ENCODE results near the gene CIPC.

Gene CIPC

GRCh38 chr14:77103475-77103874 is 5.4 kb downstream of the CIPC start:
- H3F3A ChIP-seq (ENCODE audit: low read depth), result no peaks in the 10 kb centered on the region
- no peaks in the 10 kb centered on the region for H4K20me1 ChIP-seq (ENCODE audit: insufficient read depth, low read length, poor library complexity, severe bottlenecking)
- H3K79me2 ChIP-seq (ENCODE audit: insufficient read depth, low read length), result peaks cover 13% of the 10 kb centered on the region; the same call in 1 of the 2 replicates
- H3K9me3 ChIP-seq (ENCODE audit: insufficient read depth, low read depth, low read length), result no peaks in the 10 kb centered on the region
- H3K4me1 ChIP-seq (ENCODE audit: insufficient read depth, low read length, poor library complexity, severe bottlenecking), result peaks cover 27% of the 10 kb centered on the region
- no peak overlapping the region for H2AFZ ChIP-seq (ENCODE audit: low read length)
- TF ChIP-seq CTCF (conservative IDR thresholded peaks at IDR 0.05; ENCODE audit: low read length), result no peak
- TF ChIP-seq EZH2phosphoT487 (IDR thresholded peaks at IDR 0.05; ENCODE audit: borderline replicate concordance), result no peak
- no peaks in the 10 kb centered on the region; the same call in 1 of the 2 replicates for H3K36me3 ChIP-seq (ENCODE audit: insufficient read depth, low read length)
- H3K27me3 ChIP-seq (ENCODE audit: insufficient read depth, low read length, poor library complexity, severe bottlenecking), result no peaks in the 10 kb centered on the region
- no peak overlapping the region for H3K4me2 ChIP-seq (ENCODE audit: low read depth, low read length, poor library complexity, severe bottlenecking)
- H3K4me3 ChIP-seq (ENCODE audit: low read length, poor library complexity, severe bottlenecking), result no peak overlapping the region
- no peaks in the 10 kb centered on the region for H3K9me2 ChIP-seq (replicated peaks; ENCODE audit: low read depth, low read length)
- H3K9ac ChIP-seq (ENCODE audit: low read depth, low read length, poor library complexity, severe bottlenecking), result no peak overlapping the region

GRCh38 chr14:77103951-77104350 is 5.9 kb downstream of the CIPC start:
- no peaks in the 10 kb centered on the region for H4K20me1 ChIP-seq (ENCODE audit: insufficient read depth, low read length, poor library complexity, severe bottlenecking)
- no peaks in the 10 kb centered on the region; the same call in 1 of the 2 replicates for H3K36me3 ChIP-seq (ENCODE audit: insufficient read depth, low read length)

GRCh38 chr14:77104393-77104792 is 6.3 kb downstream of the CIPC start:
- no peaks in the 10 kb centered on the region for H3K27me3 ChIP-seq (ENCODE audit: insufficient read depth, low read length, poor library complexity, severe bottlenecking)
- no peaks in the 10 kb centered on the region for H3K9me3 ChIP-seq (ENCODE audit: insufficient read depth, low read depth, low read length)
- no peak overlapping the region for H2AFZ ChIP-seq (ENCODE audit: low read length)
- H3K4me3 ChIP-seq (ENCODE audit: low read length, poor library complexity, severe bottlenecking), result no peak overlapping the region
- H3K36me3 ChIP-seq (ENCODE audit: insufficient read depth, low read length), result no peaks in the 10 kb centered on the region; the same call in 1 of the 2 replicates
- H3K79me2 ChIP-seq (ENCODE audit: insufficient read depth, low read length), result peaks cover 6% of the 10 kb centered on the region; the same call in 1 of the 2 replicates
- H3K9me2 ChIP-seq (replicated peaks; ENCODE audit: low read depth, low read length), result no peaks in the 10 kb centered on the region
- no peaks in the 10 kb centered on the region for H3F3A ChIP-seq (ENCODE audit: low read depth)
- TF ChIP-seq EZH2phosphoT487 (IDR thresholded peaks at IDR 0.05; ENCODE audit: borderline replicate concordance), result no peak
- no peak for TF ChIP-seq CTCF (conservative IDR thresholded peaks at IDR 0.05; ENCODE audit: low read length)
- H3K4me2 ChIP-seq (ENCODE audit: low read depth, low read length, poor library complexity, severe bottlenecking), result no peak overlapping the region
- H3K4me1 ChIP-seq (ENCODE audit: insufficient read depth, low read length, poor library complexity, severe bottlenecking), result peaks cover 22% of the 10 kb centered on the region
- H4K20me1 ChIP-seq (ENCODE audit: insufficient read depth, low read length, poor library complexity, severe bottlenecking), result no peaks in the 10 kb centered on the region
- H3K9ac ChIP-seq (ENCODE audit: low read depth, low read length, poor library complexity, severe bottlenecking), result no peak overlapping the region

More at GRCh38 chr14:77103951-77104350, 5.9 kb downstream of the CIPC start:
- Histone ChIP-seq H3K9me2 (replicated peaks; ENCODE audit: low read depth, low read length) (no peaks in the 10 kb centered on the region), H3F3A (ENCODE audit: low read depth) (no peaks in the 10 kb centered on the region), H3K4me1 (ENCODE audit: insufficient read depth, low read length, poor library complexity, severe bottlenecking) (peaks cover 26% of the 10 kb centered on the region), H3K9me3 (ENCODE audit: insufficient read depth, low read depth, low read length) (no peaks in the 10 kb centered on the region), H3K9ac (ENCODE audit: low read depth, low read length, poor library complexity, severe bottlenecking) (no peak overlapping the region), H3K4me3 (ENCODE audit: low read length, poor library complexity, severe bottlenecking) (no peak overlapping the region), H3K79me2 (ENCODE audit: insufficient read depth, low read length) (peaks cover 8% of the 10 kb centered on the region; the same call in 1 of the 2 replicates), H3K4me2 (ENCODE audit: low read depth, low read length, poor library complexity, severe bottlenecking) (no peak overlapping the region), H3K27me3 (ENCODE audit: insufficient read depth, low read length, poor library complexity, severe bottlenecking) (no peaks in the 10 kb centered on the region), H2AFZ (ENCODE audit: low read length) (no peak overlapping the region)
- TF ChIP-seq CTCF (conservative IDR thresholded peaks at IDR 0.05; ENCODE audit: low read length) (no peak), EZH2phosphoT487 (IDR thresholded peaks at IDR 0.05; ENCODE audit: borderline replicate concordance) (no peak)

Data from Loucy (cell line).